GM18951 (cell line): ENCODE data around the gene AGBL2.

Experiments used
- POLR2A ChIP-seq: IDR thresholded peaks from 4 replicates; pipeline ENCODE4 v1.6.1; 2011; ENCODE audit warnings: mild to moderate bottlenecking; ENCODE audit not compliant: insufficient read length, insufficient read depth; ENCODE audit errors: extremely low read depth
- in situ Hi-C: fragments of 300-500 bp; cut with MboI; formaldehyde crosslinking; loops from one replicate; pipeline ENCODE4 v1.12.0; 2022; ENCODE audit warnings: low sequenced_read_pairs, mixed read lengths, inconsistent platforms; ENCODE audit not compliant: unreplicated experiment

Gene AGBL2

DNA sequence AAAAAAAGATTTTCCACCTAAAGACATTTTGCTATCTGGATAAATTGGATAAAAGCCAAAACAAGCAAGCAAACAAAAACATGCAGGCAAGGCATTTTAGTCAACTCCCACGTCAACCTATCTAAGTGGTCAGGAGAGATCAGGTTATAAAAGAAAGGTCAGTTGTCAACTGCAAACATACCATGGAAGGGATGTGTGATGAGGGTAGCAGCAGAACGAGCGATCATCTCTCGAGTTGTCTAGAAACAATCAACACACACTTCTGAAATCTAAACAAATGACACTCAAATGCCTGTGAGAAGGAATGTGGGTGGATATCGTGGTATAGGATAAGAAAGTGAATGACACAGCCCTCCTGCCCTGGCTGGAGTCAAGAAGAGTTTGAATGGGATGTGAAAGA is 83.7 kb downstream of the AGBL2 start:
- TF ChIP-seq POLR2A = no peak

DNA sequence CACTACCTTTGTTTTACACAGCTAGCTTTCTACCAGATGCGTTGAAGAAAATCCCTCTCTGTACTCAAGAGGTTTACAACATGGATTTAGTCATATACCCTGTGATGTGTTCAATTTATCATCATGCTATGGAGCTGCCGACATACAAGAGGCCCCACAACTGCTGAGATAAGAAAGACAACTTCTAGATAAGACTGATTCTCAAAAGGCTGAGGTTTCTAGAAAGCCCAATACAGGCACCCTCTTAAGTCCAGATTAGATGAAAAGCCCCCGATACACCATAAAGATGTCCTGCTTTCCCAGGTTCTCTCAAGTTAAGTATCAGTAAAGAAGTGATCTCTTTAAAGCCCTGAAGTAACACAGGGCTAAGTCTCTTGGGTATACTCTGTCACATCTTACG is 87.1 kb downstream of the AGBL2 start:
- no peak for TF ChIP-seq POLR2A
- in situ Hi-C loops = no loop called here

More for the DNA sequence above, 83.7 kb downstream of the AGBL2 start:
- in situ Hi-C loops = no loop called here

DNA sequence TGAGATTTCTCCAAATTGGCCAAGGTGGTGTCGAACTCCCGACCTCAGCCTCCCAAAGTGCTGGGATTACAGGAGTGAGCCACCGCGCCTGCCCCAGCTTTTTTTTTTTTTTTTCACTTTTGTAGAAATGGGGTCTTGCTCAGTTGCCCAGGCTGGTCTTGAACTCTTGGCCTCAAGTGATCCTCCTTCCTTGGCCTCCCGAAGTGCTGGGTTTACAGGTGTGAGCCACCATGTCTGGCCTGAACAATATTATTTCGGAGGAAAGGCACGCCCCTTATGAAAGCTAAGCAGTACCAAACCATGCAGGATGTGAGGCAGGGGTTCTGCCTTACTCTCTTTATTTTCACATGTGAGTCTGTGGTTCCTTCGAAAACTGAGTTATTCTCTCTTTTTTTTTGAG is 88.9 kb downstream of the AGBL2 start:
- no peak for TF ChIP-seq POLR2A
- in situ Hi-C loops = no loop called here

DNA sequence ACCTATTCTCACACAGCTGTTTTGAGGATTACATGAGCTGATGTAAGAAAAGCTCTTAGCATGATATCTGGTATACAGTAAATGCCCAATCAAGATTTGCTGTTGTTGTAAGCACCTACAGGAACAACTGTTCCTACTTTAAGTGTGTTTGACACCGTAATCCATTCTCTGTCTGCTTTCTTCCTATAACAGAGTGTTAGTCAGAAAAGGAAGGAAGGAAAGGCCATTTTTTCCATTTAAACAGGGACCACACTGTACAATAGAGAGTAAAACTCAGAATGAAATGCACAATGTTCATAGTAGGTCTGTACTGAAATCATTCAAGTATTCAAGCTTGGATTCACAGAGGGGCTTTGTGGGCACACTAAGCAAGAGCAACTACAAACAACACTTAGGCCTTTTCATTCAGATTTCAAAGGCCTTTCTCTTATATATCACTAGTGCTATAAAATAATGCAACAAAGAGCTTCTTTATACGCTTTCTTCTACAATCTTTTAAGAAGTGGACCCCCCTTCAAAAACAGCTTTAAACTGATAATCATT is 94.3 kb downstream of the AGBL2 start:
- in situ Hi-C loops = no loop called here
- TF ChIP-seq POLR2A = no peak

DNA sequence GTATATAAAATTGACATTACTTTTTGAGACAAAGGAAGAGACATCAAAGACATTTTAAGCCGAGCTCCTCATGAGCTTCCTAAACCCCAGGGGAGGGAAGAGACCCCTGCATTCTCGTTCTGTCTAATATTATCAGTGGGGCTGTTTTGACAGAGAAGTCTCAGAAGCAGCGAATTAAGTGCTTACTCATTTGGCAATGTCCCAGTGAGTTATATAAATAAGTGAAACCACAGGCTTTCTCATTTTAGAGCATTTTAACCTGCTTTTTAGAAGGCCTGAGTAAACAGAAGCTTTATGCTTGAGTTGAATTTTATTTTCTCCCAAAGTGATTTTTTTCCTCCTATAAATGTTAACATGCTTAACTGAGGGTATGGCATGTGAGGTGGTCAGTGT is 97.8 kb downstream of the AGBL2 start:
- in situ Hi-C loops = no loop called here
- TF ChIP-seq POLR2A = no peak

DNA sequence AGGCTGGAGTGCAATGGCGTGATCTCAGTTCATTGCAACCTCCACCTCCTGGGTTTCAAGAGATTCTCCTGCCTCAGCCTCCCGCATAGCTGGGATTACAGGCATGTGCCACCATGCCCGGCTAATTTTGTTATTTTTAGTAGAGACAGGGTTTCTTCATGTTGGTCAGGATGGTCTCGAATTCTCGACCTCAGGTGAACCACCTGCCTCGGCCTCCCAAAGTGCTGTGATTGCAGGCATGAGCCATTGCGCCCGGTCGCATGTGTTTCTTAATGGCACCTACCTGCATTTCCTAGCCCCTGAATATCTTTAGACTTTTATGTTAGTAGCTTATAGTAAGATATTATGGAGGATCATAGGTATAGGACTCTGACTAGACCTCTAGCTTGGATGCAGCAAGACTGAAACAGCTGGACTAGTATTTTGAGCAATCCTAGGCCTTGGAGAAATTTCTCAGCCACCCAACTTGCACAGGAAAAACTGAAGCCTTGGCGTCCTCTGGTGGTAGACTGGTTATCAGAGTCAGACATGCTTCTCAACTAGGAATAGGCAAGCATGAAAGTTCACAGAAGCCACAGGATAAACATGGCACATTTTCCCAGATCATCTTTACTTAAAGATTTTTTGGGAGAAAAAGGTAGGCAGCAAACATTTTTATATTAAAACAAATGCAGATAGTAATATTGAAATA is 98.3 kb downstream of the AGBL2 start:
- in situ Hi-C loops = no loop called here
- TF ChIP-seq POLR2A = no peak

DNA sequence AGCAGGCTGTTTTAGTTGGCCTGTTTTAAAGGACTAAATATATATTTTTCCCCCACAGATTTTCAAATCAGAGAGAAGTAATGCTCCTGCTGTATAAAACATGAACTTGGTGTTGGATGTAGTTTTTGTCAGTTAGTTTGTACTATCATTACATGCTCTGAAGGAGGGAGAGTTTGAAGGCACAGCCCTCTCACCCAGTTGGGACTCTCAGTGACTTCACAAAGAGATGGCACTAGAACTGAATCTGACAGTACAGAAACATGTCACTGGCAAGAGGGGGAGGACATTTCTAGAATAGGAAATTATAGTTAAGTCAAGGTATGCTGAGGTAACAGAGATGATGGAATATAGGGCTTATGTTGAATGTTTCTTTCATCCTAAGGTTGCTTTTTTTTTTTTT is 99.9 kb downstream of the AGBL2 start:
- in situ Hi-C loops = no loop called here
- TF ChIP-seq POLR2A = no peak

GRCh38 chr11:47611348-47611794 is 103.8 kb downstream of the AGBL2 start:
- TF ChIP-seq POLR2A = no peak
- in situ Hi-C loops = no loop called here

DNA sequence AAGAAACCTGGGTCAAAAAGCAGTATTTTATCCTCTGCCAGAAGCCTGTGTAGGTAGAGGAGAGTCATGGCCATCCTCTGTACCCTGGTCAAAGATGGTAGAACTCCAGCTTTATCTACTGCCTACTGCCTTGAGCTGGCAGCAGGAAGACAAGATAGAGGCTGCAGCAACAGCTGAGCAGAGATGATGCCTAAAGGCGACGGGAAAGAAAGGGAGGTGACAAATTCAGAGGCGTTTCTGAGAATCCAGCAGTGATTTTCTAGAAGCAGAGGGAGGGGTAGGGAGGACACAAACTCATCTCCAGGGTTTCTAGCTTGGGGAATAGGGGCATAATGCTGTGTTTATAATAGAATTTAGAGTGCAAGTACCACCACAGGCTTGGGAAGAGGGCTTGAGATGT is 105.5 kb downstream of the AGBL2 start:
- in situ Hi-C loops = no loop called here
- TF ChIP-seq POLR2A = no peak
